Activated T-cell treated with anti-CD3 and anti-CD28 coated beads, Interleukin-2, amount 50 U/mL, for 1 hour (primary cell): ENCODE data around the gene RBM20.
A peak's percentile ranks its signal among the peaks of the same experiment; 100 is the strongest.
"Not testable (repeated sequence)": the region's sequence is repeated elsewhere in the genome, so short reads cannot be mapped to it uniquely, and the experiment has no call there.

ENCODE experiments used
- DNase-seq: peaks from one replicate; pipeline ENCODE4 v3.0.0-alpha.2; 2020

Gene RBM20

GRCh38 chr10:110649347-110650264 lies 5.5 kb downstream of the RBM20 start:
- no peak for DNase-seq

DNA sequence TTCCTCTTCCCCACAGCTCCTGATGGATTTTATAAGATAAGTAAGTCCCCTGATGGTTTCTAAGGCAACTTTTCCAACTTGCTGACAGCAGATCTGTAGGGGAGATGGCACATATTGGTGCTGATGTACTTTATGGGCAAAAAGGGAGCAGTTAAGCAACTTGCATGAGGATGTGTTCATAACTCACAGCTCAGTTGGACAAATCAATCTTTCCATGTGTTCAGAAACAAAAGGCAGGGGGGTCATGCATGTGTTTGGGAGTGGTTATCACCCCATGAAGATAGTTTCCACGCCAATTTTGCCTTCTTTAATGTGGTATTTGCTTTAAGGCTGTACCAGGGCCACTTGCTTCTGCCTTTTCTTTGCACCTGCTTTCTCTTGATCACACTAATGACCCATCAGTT lies 6.1 kb downstream of the RBM20 start:
- no peak for DNase-seq

DNA sequence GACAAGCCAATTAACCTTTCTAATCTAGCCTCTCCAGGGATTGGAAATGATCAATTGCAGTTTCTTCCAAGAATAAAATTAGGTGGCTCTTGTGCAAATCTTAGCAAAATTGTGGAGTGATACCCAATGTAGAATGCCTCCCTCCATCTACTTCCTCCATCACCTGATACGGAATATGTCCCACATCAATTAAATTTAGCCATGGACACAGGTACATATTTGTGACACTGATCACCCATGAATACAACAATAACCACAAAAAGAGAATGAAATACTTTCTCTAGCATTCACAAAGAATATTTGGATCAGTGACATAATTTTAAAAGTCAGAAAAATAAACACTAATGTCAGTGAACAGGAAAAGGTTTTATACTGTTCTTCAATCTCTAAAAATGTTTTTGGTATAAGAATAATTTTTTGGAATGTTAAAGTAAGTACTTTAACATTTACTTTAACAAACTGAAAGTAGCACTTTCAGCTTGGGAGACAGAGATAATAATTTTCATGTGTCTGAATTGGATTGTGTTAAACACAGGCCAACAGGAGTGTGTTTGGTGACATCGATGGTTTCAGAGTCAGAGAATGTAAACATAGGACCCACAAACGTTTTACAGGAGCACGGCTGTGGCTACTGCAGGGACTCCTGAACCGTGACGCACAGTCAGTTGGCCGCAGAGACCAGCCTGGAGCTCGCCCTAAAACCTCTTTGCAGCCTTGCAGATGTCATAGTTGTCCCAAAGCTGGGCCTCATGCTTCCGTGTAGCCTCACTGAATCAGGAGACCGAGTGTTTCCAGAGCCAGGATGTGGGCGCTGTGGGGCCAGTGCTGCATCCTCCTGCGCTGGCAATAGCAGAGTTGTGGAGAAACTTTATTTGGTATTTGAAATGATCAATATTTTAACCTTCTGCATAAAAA lies 7.2 kb downstream of the RBM20 start:
- no peak for DNase-seq

GRCh38 chr10:110652475-110653118 lies 8.5 kb downstream of the RBM20 start:
- no peak for DNase-seq

DNA sequence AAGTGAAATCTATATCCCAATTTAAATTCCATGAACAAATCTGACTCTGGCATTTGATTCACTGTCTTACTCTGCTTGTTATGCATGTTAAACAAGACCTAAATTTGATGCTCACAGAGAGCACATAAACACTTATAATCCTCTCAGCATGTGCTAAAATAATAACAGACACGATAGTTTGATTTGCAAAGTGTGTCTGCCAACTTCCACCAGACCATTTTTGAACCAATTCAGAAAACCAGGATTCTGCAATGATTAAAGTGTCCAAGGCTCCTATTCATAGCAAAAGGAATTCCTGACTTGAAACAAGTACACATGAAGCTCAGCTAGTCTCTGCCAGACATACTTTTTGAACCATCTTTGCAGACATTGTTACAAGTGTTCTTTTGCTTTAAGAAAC lies 11.2 kb downstream of the RBM20 start:
- DNase-seq = no peak

DNA sequence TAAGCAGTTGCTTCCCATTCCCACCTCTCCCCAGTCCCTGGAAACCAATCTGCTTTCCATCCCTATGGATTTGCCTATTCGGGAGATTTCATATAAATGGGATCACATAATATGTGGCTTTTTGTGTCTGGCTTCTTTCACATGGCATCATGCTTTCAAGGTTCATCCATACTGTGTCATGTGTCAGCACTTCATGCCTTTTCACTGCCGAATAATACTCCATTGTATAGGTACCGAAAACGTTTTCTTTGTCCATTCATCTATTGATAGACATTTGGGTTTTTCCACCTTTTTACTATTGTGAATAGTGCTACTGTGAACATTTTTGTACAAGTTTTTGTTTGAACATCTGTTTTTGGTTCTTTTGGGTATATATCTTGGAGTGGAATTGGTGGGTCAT lies 12.5 kb downstream of the RBM20 start:
- no peak for DNase-seq

- DNase-seq = no peak
Observed at GRCh38 chr10:110657973-110658691, 14.0 kb downstream of the RBM20 start.

DNA sequence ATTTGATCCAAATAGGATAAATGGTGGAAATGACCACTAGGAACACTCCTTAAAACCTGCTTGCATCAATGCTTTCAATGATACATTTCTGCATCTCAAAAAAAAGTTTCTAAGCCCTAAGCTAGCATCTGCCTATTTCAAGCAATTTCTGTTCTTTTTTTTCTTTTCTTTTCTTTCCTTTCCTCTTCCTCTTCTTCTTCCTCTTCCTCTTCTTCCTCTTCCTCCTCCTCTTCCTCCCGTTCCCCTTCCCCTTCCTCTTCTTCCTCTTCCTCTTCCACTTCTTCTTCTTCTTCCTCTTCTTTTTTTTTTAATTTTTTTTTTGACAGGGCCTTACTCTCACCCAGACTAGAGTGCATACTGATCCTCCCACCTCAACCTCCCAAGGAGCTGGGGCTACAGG lies 15.4 kb downstream of the RBM20 start:
- DNase-seq = no peak

DNA sequence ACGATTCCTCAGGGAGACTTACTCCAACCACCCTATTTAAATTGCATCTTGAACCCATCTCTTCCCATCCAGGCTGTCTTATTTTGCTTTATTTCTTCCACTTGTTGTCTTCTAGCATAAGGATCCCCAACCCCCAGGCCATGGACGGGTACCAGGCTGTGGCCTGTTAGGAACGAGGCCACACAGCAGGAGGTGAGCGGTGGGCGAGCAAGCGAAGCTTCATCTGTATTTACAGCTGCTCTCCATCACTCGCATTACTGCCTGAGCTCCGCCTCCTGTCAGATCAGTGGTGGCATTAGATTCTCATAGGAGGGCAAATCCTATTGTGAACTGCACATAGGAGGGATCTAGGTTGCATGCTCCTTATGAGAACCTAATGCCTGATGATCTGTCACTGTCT lies 16.2 kb downstream of the RBM20 start:
- not testable (repeated sequence) for DNase-seq

GRCh38 chr10:110661292-110661691 lies 17.2 kb downstream of the RBM20 start:
- no peak for DNase-seq

GRCh38 chr10:110664483-110665420 lies 20.6 kb downstream of the RBM20 start:
- DNase-seq = no peak

- DNase-seq = not testable (repeated sequence)
Observed at GRCh38 chr10:110666259-110666658, 22.1 kb downstream of the RBM20 start.

GRCh38 chr10:110666673-110667072 lies 22.5 kb downstream of the RBM20 start:
- DNase-seq = no peak

GRCh38 chr10:110667620-110668343 lies 23.6 kb downstream of the RBM20 start:
- DNase-seq = no peak

DNA sequence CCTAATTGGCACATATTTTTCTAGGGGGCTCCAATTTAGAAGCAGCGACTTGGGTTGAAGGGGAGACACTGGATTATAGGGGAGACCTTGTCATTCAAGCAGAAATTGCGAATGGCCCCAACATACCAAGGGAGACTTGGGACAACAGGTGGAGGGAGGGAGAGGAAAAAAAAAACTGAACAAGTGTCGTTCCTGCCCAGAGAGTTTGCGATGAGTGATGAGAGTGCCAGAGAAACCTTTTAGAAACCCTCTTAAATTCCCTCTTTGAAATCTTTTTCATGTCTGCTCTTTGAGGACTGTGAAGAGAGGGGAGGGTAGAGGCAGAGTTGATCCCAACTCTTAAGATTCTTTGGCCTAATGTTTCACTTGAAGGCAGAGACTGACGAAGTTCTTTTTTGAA lies 24.3 kb downstream of the RBM20 start:
- DNase-seq = no peak

DNA sequence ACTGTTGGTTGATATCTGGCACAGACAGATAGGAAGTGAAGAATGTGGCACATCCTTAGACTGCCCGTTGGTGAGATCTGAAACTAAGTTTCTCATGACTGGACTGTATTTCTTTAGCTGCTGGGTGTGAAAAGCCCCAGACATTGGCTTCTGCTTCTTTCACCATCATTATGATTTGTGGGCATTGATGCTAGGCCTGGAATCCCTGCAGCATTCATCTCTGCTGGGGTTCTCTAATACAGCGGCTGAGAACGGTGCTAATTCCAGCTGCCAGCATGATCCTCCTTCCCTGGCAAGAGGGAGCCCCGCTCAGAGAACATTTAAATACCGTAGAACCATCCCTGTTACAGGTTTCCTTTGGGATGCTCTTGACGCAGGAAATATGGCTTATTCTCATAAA lies 26.2 kb downstream of the RBM20 start:
- DNase-seq = no peak

DNA sequence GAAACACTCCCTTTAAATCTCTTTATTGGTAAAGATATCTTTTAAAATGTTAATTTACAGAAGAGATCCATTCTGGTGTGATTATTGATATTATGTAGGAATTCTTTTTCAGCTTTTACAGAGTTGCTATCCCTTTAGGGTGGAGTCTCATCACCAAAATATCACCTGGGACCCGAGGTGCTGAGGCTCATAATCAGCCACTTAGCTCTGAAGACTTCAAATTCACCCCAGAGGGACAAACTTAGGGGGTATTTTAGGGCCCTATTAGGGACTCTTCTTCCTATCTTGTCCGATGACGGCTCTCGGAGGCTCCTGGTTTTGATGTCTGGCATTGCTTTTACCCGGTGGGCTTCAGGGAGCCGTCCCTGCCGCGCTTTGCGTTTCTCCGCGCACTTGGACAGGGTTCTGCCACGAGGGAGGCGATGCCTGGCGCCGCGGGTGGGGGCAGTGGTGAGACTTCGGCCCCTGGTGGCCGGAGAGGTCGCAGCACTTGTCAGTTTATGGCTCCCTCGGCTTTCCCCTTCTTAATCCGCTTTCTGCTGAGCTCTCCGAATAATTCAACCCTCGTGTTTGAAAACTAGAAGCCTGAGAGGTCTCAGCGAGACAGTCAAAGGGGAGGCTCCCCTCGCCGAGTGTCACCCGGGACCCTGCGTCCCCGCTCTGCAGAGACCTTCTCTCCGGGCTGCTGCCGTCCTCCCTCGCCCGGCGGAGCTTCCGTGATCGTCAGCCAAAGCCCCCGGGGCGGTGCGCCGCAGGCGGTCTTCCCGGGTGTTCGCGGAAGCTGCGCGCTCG lies 27.8 kb downstream of the RBM20 start:
- DNase-seq = peak; percentile 77

DNA sequence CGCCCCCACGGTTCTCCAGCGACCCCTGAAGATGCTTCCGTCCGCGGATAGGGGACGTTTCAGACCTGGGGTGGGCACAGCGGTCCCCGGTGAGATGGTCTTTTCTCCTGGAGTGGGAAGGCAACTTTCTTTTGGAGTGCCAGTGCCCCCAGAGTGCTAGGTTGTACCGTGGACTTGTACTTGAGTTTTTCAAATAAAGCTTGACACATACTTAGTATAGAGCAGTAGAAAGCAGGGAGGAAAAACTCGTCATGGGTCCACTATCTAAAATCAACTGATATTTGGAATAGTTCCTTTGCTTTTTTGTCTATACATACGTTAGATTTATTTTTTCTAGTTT lies 28.4 kb downstream of the RBM20 start:
- no peak for DNase-seq

DNA sequence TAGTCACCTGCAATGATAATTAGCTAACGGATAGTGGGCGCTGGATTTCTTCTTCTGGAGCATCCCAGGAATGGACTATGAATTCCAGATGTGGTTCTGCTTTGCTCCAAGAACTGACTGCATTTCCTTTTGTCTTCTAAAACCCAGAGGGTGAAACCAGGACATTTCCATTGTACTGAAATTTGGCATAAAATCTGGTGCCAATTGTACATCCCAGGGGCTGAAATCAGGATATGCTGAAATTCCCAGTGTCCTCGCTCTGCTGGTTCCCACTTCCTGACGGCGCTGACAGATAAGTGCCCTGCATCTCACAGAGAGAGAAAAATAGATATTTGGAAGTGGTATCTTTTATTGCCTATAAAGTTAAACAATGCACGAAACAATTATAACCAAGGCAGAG lies 31.9 kb downstream of the RBM20 start:
- no peak for DNase-seq
